WTC11 (cell line): ENCODE results near the gene NTN5. TPM values are rescaled to one million over a fixed set of nuclear protein-coding genes. Genes with fewer than 3 reads are reported as not detected.

Experiments used
- ATAC-seq: fragments of 200-7000 bp; cut with Tn5 transposase; 2 replicates; pipeline ENCODE4 v1.10.0; 2021; ENCODE audit warnings: mild to moderate bottlenecking, moderate library complexity
- CTCF ChIA-PET: fragments of 300-600 bp; sonication (Branson Sonifier 250); formaldehyde crosslinking; loops from one replicate; lab custom pipeline; 2021; ENCODE audit warnings: antibody characterized with exemption; lab: Charles Lee
- POLR2A ChIA-PET: fragments of 350-600 bp; sonication (Branson Sonifier 250); formaldehyde crosslinking; loops from one replicate; lab custom pipeline; 2021; ENCODE audit warnings: antibody characterized with exemption; lab: Charles Lee
- DNase-seq: peaks from one replicate; pipeline ENCODE4 v3.0.0; 2021; ENCODE audit warnings: low spot score
- H3K27ac Mint-ChIP-seq: 2 replicates; pipeline ENCODE4 v1.8.0; 2021; ENCODE audit warnings: mixed read lengths
- H3K27me3 Mint-ChIP-seq: 2 replicates; pipeline ENCODE4 v1.8.0; 2021; ENCODE audit warnings: low read depth, mild to moderate bottlenecking, moderate library complexity, mixed read lengths
- H3K36me3 Mint-ChIP-seq: 2 replicates; pipeline ENCODE4 v1.8.0; 2021; ENCODE audit warnings: mixed read lengths
- H3K4me1 Mint-ChIP-seq: 2 replicates; pipeline ENCODE4 v1.8.0; 2022; ENCODE audit warnings: mixed read lengths
- H3K4me3 Mint-ChIP-seq: 2 replicates; pipeline ENCODE4 v1.8.0; 2021; ENCODE audit warnings: mild to moderate bottlenecking, moderate library complexity, mixed read lengths
- H3K9me3 Mint-ChIP-seq: 2 replicates; pipeline ENCODE4 v1.8.0; 2021; ENCODE audit warnings: mixed read lengths
- CBFB ChIP-seq: sonication (generic); formaldehyde crosslinking; IDR thresholded peaks from 2 replicates; pipeline ENCODE4 v1.8.1; 2022; ENCODE audit warnings: mild to moderate bottlenecking, low read depth, missing genetic modification reagents
- KAT7 ChIP-seq: sonication (generic); formaldehyde crosslinking; IDR thresholded peaks from 2 replicates; pipeline ENCODE4 v1.8.1; 2023; ENCODE audit warnings: missing genetic modification reagents, mild to moderate bottlenecking, borderline replicate concordance
- NFYB ChIP-seq: sonication (generic); formaldehyde crosslinking; conservative IDR thresholded peaks from 2 replicates; pipeline ENCODE4 v1.8.0; 2022; ENCODE audit warnings: low read depth, missing genetic modification reagents
- TCF7 ChIP-seq: sonication (generic); formaldehyde crosslinking; IDR thresholded peaks from 2 replicates; pipeline ENCODE4 v1.8.0; 2022; ENCODE audit warnings: mild to moderate bottlenecking, low read depth, missing genetic modification reagents, moderate library complexity
- ZNF263 ChIP-seq: sonication (generic); formaldehyde crosslinking; IDR thresholded peaks from 2 replicates; pipeline ENCODE4 v1.8.1; 2022; ENCODE audit warnings: low read depth, mild to moderate bottlenecking, moderate library complexity, missing genetic modification reagents
- total RNA-seq: library from RNA; stranded (reverse); gene quantifications from 3 replicates; pipeline ENCODE4 v1.2.3, GENCODE V29; 2021
- TF ChIP-seq, protein P1 (sequence below): sonication (generic); formaldehyde crosslinking; IDR thresholded peaks from 2 replicates; pipeline ENCODE4 v1.8.1; 2023; ENCODE audit warnings: mild to moderate bottlenecking, missing genetic modification reagents, borderline replicate concordance
- TF ChIP-seq, protein P2 (sequence below): fragments of 250-450 bp; sonication (Bioruptor Pico); IDR thresholded peaks from 2 replicates; pipeline ENCODE4 v1.8.0; 2021; ENCODE audit warnings: mild to moderate bottlenecking
- TF ChIP-seq, protein P3 (sequence below): sonication (generic); formaldehyde crosslinking; IDR thresholded peaks from 2 replicates; pipeline ENCODE4 v1.8.0; 2023; ENCODE audit warnings: missing genetic modification reagents, mild to moderate bottlenecking, borderline replicate concordance
- TF ChIP-seq, protein P4 (sequence below): sonication (generic); formaldehyde crosslinking; IDR thresholded peaks from 2 replicates; pipeline ENCODE4 v1.8.0; 2023; ENCODE audit warnings: missing genetic modification reagents
- TF ChIP-seq, protein P5 (sequence below): sonication (generic); formaldehyde crosslinking; IDR thresholded peaks from 2 replicates; pipeline ENCODE4 v1.8.1; 2023; ENCODE audit warnings: mild to moderate bottlenecking, missing genetic modification reagents, moderate library complexity
- TF ChIP-seq, protein P6 (sequence below): sonication (generic); formaldehyde crosslinking; IDR thresholded peaks from 2 replicates; pipeline ENCODE4 v1.8.1; 2023; ENCODE audit warnings: mild to moderate bottlenecking, moderate library complexity, missing genetic modification reagents

NTN5 gene
- total RNA-seq, 1 experiment from 2014 or later: 0.28 TPM

DNA sequence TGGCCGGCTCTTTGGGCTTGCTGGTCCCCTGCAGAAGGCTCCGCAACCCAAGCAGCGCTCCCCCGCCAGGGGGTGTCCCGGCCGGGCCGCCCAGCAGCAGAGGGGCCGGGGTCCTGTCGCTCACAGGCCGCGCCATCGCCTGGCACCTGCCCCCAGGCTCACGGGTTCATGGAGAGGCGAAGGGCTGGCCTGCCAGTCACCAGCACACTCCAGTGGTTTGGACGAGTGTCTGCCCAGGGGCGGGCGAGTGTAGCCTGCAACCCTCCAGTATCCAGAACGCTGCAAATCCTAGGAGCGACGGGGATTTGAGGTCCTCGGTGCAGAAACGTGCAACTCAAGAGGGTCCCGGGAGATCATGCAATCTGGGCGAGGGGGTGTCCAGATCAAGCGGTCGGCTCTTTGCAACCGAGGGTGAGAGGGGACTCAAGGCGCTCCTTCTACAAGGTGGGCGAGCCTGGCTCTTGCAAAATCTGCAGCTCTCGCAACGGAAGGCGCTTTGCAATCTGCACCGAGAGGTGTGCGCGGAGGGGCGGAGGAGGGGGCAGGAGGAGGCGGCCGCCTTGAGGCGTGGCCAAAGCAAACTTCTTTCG, 35.9 kb downstream of the NTN5 start, which contains the start of gene DBP (continued):
- TF ChIP-seq, protein P1, sequence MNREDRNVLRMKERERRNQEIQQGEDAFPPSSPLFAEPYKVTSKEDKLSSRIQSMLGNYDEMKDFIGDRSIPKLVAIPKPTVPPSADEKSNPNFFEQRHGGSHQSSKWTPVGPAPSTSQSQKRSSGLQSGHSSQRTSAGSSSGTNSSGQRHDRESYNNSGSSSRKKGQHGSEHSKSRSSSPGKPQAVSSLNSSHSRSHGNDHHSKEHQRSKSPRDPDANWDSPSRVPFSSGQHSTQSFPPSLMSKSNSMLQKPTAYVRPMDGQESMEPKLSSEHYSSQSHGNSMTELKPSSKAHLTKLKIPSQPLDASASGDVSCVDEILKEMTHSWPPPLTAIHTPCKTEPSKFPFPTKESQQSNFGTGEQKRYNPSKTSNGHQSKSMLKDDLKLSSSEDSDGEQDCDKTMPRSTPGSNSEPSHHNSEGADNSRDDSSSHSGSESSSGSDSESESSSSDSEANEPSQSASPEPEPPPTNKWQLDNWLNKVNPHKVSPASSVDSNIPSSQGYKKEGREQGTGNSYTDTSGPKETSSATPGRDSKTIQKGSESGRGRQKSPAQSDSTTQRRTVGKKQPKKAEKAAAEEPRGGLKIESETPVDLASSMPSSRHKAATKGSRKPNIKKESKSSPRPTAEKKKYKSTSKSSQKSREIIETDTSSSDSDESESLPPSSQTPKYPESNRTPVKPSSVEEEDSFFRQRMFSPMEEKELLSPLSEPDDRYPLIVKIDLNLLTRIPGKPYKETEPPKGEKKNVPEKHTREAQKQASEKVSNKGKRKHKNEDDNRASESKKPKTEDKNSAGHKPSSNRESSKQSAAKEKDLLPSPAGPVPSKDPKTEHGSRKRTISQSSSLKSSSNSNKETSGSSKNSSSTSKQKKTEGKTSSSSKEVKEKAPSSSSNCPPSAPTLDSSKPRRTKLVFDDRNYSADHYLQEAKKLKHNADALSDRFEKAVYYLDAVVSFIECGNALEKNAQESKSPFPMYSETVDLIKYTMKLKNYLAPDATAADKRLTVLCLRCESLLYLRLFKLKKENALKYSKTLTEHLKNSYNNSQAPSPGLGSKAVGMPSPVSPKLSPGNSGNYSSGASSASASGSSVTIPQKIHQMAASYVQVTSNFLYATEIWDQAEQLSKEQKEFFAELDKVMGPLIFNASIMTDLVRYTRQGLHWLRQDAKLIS (CRISPR knock-in tag): no peak
- 0 out of 2 replicates have a peak, but pooled peaks have one; percentile 2 for TF ChIP-seq CBFB (CRISPR knock-in tag)
- TF ChIP-seq, protein P2, sequence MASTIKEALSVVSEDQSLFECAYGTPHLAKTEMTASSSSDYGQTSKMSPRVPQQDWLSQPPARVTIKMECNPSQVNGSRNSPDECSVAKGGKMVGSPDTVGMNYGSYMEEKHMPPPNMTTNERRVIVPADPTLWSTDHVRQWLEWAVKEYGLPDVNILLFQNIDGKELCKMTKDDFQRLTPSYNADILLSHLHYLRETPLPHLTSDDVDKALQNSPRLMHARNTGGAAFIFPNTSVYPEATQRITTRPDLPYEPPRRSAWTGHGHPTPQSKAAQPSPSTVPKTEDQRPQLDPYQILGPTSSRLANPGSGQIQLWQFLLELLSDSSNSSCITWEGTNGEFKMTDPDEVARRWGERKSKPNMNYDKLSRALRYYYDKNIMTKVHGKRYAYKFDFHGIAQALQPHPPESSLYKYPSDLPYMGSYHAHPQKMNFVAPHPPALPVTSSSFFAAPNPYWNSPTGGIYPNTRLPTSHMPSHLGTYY: no peak
- TF ChIP-seq, protein P3, sequence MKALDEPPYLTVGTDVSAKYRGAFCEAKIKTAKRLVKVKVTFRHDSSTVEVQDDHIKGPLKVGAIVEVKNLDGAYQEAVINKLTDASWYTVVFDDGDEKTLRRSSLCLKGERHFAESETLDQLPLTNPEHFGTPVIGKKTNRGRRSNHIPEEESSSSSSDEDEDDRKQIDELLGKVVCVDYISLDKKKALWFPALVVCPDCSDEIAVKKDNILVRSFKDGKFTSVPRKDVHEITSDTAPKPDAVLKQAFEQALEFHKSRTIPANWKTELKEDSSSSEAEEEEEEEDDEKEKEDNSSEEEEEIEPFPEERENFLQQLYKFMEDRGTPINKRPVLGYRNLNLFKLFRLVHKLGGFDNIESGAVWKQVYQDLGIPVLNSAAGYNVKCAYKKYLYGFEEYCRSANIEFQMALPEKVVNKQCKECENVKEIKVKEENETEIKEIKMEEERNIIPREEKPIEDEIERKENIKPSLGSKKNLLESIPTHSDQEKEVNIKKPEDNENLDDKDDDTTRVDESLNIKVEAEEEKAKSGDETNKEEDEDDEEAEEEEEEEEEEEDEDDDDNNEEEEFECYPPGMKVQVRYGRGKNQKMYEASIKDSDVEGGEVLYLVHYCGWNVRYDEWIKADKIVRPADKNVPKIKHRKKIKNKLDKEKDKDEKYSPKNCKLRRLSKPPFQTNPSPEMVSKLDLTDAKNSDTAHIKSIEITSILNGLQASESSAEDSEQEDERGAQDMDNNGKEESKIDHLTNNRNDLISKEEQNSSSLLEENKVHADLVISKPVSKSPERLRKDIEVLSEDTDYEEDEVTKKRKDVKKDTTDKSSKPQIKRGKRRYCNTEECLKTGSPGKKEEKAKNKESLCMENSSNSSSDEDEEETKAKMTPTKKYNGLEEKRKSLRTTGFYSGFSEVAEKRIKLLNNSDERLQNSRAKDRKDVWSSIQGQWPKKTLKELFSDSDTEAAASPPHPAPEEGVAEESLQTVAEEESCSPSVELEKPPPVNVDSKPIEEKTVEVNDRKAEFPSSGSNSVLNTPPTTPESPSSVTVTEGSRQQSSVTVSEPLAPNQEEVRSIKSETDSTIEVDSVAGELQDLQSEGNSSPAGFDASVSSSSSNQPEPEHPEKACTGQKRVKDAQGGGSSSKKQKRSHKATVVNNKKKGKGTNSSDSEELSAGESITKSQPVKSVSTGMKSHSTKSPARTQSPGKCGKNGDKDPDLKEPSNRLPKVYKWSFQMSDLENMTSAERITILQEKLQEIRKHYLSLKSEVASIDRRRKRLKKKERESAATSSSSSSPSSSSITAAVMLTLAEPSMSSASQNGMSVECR (CRISPR knock-in tag): no peak
- TF ChIP-seq, protein P4, sequence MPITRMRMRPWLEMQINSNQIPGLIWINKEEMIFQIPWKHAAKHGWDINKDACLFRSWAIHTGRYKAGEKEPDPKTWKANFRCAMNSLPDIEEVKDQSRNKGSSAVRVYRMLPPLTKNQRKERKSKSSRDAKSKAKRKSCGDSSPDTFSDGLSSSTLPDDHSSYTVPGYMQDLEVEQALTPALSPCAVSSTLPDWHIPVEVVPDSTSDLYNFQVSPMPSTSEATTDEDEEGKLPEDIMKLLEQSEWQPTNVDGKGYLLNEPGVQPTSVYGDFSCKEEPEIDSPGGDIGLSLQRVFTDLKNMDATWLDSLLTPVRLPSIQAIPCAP (CRISPR knock-in tag): no peak

DNA sequence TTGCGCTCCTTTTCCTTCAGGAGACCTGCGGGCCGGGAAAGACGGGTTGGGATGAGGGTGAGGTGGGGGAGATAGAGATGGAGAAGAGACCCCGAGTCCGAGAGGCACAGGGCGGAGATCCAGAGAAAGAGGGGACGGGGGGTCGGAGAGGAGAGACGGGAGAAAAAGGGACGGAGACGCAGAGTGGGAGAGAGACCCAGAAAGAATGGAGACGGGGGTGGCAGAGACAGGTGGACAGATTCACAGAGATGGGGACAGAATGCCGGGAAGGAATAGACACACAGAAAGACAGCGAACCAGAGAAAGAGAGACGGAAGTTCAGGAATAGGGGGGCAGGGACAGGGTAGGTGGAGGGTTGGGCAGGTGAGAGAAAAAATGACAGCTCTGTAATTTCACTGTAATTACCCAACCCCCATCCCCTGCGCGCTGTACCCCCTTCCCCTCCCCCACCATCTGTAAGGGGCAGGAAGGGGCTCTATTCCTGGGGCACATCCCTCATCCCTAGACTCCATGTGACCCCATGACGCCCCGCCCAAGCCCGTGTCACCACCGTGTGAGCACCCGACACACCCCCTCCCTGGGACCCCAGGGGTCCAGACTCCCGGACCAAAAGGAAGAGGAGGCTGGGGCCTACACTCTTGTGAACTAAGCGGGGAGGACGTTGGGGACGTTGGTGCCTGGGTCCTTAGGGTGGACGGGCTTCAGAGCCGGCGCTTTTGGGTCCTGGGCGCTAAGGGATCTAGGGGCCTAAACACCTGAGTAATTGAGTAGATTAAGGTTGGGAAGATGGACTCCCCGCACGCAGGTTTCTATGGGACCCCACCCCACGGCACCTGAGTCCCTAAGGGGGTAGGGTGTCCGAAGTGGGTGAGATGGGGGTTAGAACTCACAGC, 36.6 kb downstream of the NTN5 start:
- POLR2A ChIA-PET: no interaction called here
- H3K4me1 Mint-ChIP-seq: peaks cover 46% of the 10 kb centered on the region
- H3K36me3 Mint-ChIP-seq: peaks cover 7% of the 10 kb centered on the region; the same call in 1 of the 2 replicates
- TF ChIP-seq, protein P5, sequence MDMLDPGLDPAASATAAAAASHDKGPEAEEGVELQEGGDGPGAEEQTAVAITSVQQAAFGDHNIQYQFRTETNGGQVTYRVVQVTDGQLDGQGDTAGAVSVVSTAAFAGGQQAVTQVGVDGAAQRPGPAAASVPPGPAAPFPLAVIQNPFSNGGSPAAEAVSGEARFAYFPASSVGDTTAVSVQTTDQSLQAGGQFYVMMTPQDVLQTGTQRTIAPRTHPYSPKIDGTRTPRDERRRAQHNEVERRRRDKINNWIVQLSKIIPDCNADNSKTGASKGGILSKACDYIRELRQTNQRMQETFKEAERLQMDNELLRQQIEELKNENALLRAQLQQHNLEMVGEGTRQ (CRISPR knock-in tag): peak; percentile 27; the same call in 1 of the 2 replicates
- TF ChIP-seq, protein P1 (CRISPR knock-in tag): no peak
- TF ChIP-seq KAT7 (CRISPR knock-in tag) (no peak), ZNF263 (peak; percentile 61), NFYB (CRISPR knock-in tag) (no peak), TCF7 (no peak)
- TF ChIP-seq, protein P6, sequence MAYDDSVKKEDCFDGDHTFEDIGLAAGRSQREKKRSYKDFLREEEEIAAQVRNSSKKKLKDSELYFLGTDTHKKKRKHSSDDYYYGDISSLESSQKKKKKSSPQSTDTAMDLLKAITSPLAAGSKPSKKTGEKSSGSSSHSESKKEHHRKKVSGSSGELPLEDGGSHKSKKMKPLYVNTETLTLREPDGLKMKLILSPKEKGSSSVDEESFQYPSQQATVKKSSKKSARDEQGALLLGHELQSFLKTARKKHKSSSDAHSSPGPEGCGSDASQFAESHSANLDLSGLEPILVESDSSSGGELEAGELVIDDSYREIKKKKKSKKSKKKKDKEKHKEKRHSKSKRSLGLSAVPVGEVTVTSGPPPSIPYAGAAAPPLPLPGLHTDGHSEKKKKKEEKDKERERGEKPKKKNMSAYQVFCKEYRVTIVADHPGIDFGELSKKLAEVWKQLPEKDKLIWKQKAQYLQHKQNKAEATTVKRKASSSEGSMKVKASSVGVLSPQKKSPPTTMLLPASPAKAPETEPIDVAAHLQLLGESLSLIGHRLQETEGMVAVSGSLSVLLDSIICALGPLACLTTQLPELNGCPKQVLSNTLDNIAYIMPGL (CRISPR knock-in tag): 0 out of 2 replicates have a peak, but pooled peaks have one; percentile 3
- H3K27ac Mint-ChIP-seq: no peak overlapping the region
- no peak for ATAC-seq
- no peaks in the 10 kb centered on the region for H3K9me3 Mint-ChIP-seq
- peaks cover 15% of the 10 kb centered on the region for H3K27me3 Mint-ChIP-seq
- H3K4me3 Mint-ChIP-seq: peak overlapping the region; percentile 81
- no peak for DNase-seq
- CTCF ChIA-PET: interaction anchor here (1.5 kb wide), 1 partner anchor 10 kb away, joined by 5 read pairs; the partner anchor contains the start of gene CA11
